H9 (cell line): ENCODE data around the gene PDE4B. TPM values are rescaled to one million over a fixed set of nuclear protein-coding genes. Genes with fewer than 3 reads are reported as not detected.

Experiments
- DNase-seq: peaks from one replicate; pipeline ENCODE4 v3.0.0-alpha.2; 2017
- H2AFZ ChIP-seq: one replicate; pipeline ENCODE4 v1.6.1; 2013; ENCODE audit warnings: mild to moderate bottlenecking, low read length, control low read depth, moderate library complexity
- H2AK5ac ChIP-seq: 2 replicates; pipeline ENCODE4 v1.6.1; 2013; ENCODE audit warnings: low read length, control low read depth, mixed read lengths; ENCODE audit not compliant: insufficient read length
- H2BK120ac ChIP-seq: one replicate; pipeline ENCODE4 v1.6.1; 2013; ENCODE audit warnings: low read depth, mild to moderate bottlenecking, low read length, control low read depth, inconsistent platforms; ENCODE audit not compliant: poor library complexity, severe bottlenecking
- H2BK12ac ChIP-seq: 2 replicates; pipeline ENCODE4 v1.6.1; 2013; ENCODE audit warnings: low read length, control low read depth, mixed read lengths, low read depth; ENCODE audit not compliant: insufficient read length
- H2BK15ac ChIP-seq: 2 replicates; pipeline ENCODE4 v1.6.1; 2013; ENCODE audit warnings: low read depth, low read length, control low read depth
- H2BK20ac ChIP-seq: one replicate; pipeline ENCODE4 v1.6.1; 2013; ENCODE audit warnings: low read depth, mild to moderate bottlenecking, low read length, control low read depth, inconsistent platforms; ENCODE audit not compliant: poor library complexity, severe bottlenecking
- H2BK5ac ChIP-seq: 2 replicates; pipeline ENCODE4 v1.6.1; 2013; ENCODE audit warnings: low read length, control low read depth, mixed read lengths; ENCODE audit not compliant: insufficient read length
- H3K14ac ChIP-seq: 2 replicates; pipeline ENCODE4 v1.6.1; 2013; ENCODE audit warnings: low read length, control low read depth; ENCODE audit not compliant: insufficient read depth
- H3K18ac ChIP-seq: 2 replicates; pipeline ENCODE4 v1.6.1; 2013; ENCODE audit warnings: low read depth, mild to moderate bottlenecking, mixed read lengths, low read length, control low read depth; ENCODE audit not compliant: insufficient read length
- H3K23ac ChIP-seq: 2 replicates; pipeline ENCODE4 v1.6.1; 2013; ENCODE audit warnings: low read length, control low read depth, mixed read lengths, low read depth; ENCODE audit not compliant: insufficient read length
- H3K23me2 ChIP-seq: 2 replicates; pipeline ENCODE4 v1.6.1; 2013; ENCODE audit warnings: low read depth, mild to moderate bottlenecking, mixed read lengths, low read length, control low read depth; ENCODE audit not compliant: insufficient read length, poor library complexity, severe bottlenecking
- H3K27ac ChIP-seq: 2 replicates; pipeline ENCODE4 v1.5.1; 2013; ENCODE audit warnings: low read length, control low read depth, mixed read lengths, low read depth; ENCODE audit not compliant: insufficient read length
- H3K27me3 ChIP-seq: 2 replicates; pipeline ENCODE4 v1.6.1; 2013; ENCODE audit warnings: low read length, control low read depth, inconsistent platforms; ENCODE audit not compliant: insufficient read depth
- H3K4ac ChIP-seq: 2 replicates; pipeline ENCODE4 v1.6.1; 2013; ENCODE audit warnings: low read depth, mild to moderate bottlenecking, control low read depth, inconsistent platforms, low read length, moderate library complexity
- H3K4me1 ChIP-seq: 2 replicates; pipeline ENCODE4 v1.6.1; 2013; ENCODE audit warnings: low read length, control low read depth, inconsistent platforms; ENCODE audit not compliant: insufficient read depth
- H3K4me2 ChIP-seq: 2 replicates; pipeline ENCODE4 v1.6.1; 2013; ENCODE audit warnings: low read length, control low read depth, mixed read lengths; ENCODE audit not compliant: insufficient read length, insufficient read depth
- H3K56ac ChIP-seq: 2 replicates; pipeline ENCODE4 v1.6.1; 2013; ENCODE audit warnings: low read depth, mild to moderate bottlenecking, mixed read lengths, low read length, control low read depth; ENCODE audit not compliant: insufficient read length
- H3K79me1 ChIP-seq: 2 replicates; pipeline ENCODE4 v1.6.1; 2013; ENCODE audit warnings: low read depth, mild to moderate bottlenecking, moderate library complexity, low read length, control low read depth, inconsistent platforms; ENCODE audit not compliant: insufficient read depth, poor library complexity, severe bottlenecking
- H3K79me2 ChIP-seq: 2 replicates; pipeline ENCODE4 v1.6.1; 2013; ENCODE audit warnings: low read length, control low read depth, inconsistent platforms; ENCODE audit not compliant: insufficient read depth
- H3K9ac ChIP-seq: 2 replicates; pipeline ENCODE4 v1.6.1; 2013; ENCODE audit warnings: low read length, control low read depth, mixed read lengths; ENCODE audit not compliant: insufficient read length; ENCODE audit errors: extremely low read depth
- H3K9me3 ChIP-seq: one replicate; pipeline ENCODE4 v1.6.1; 2013; ENCODE audit warnings: low read depth, low read length, inconsistent platforms; ENCODE audit not compliant: control insufficient read depth
- H3T11ph ChIP-seq: one replicate; pipeline ENCODE4 v1.6.1; 2013; ENCODE audit warnings: mild to moderate bottlenecking, low read length, control low read depth, inconsistent platforms
- H4K20me1 ChIP-seq: one replicate; pipeline ENCODE4 v1.6.1; 2013; ENCODE audit not compliant: control insufficient read depth, insufficient read length, insufficient read depth
- H4K5ac ChIP-seq: 2 replicates; pipeline ENCODE4 v1.6.1; 2013; ENCODE audit warnings: low read depth, mild to moderate bottlenecking, mixed read lengths, low read length, control low read depth; ENCODE audit not compliant: insufficient read length
- H4K8ac ChIP-seq: replicated peaks from 2 replicates; pipeline ENCODE4 v1.6.1; 2013; ENCODE audit warnings: low read length, control low read depth, mixed read lengths, low read depth; ENCODE audit not compliant: insufficient read length
- H4K91ac ChIP-seq: 2 replicates; pipeline ENCODE4 v1.6.1; 2013; ENCODE audit warnings: low read depth, mild to moderate bottlenecking, moderate library complexity, mixed read lengths, low read length, control low read depth; ENCODE audit not compliant: insufficient read length
- H3K27ac Mint-ChIP-seq, 3 experiments: 2 replicates in 2 of 3; 3 replicates in 1 of 3; pipeline ENCODE4 v1.8.0; 2020 to 2021; ENCODE audit warnings: mixed read lengths in 3 of 3, mild to moderate bottlenecking in 1 of 3, moderate library complexity in 1 of 3
- H3K27me3 Mint-ChIP-seq: 2 replicates; pipeline ENCODE4 v1.8.0; 2021; ENCODE audit warnings: low read depth, mild to moderate bottlenecking, moderate library complexity, mixed read lengths
- H3K36me3 Mint-ChIP-seq, 3 experiments: 2 replicates in 2 of 3; 3 replicates in 1 of 3; pipeline ENCODE4 v1.8.0; 2020 to 2021; ENCODE audit warnings: low read depth in 3 of 3, mixed read lengths in 3 of 3; ENCODE audit not compliant: insufficient read depth in 1 of 3
- H3K4me1 Mint-ChIP-seq, 2 experiments: 2 replicates each; pipeline ENCODE4 v1.8.0; 2020; ENCODE audit warnings: mixed read lengths in 2 of 2
- H3K4me3 Mint-ChIP-seq, 2 experiments: 2 replicates in 1 of 2; 3 replicates in 1 of 2; pipeline ENCODE4 v1.8.0; 2020 to 2021; ENCODE audit warnings: mild to moderate bottlenecking in 2 of 2, mixed read lengths in 2 of 2, moderate library complexity in 1 of 2
- H3K9me3 Mint-ChIP-seq, 2 experiments: 2 replicates in 1 of 2; 3 replicates in 1 of 2; pipeline ENCODE4 v1.8.0; 2020; ENCODE audit warnings: mild to moderate bottlenecking in 2 of 2, mixed read lengths in 2 of 2, moderate library complexity in 1 of 2
- WGBS: extraction: QIAGEN DNeasy Blood & Tissue Kit; methylation state at CpG from one replicate; pipeline ENCODE4 v1.1.7; 2013; ENCODE audit warnings: missing lambda C conversion rate, low lambda C conversion rate, mixed read lengths; ENCODE audit not compliant: insufficient read length; ENCODE audit errors: extremely low coverage; 5-methylcytosine and 5-hydroxymethylcytosine counted together
- total RNA-seq: library from RNA; stranded (reverse); gene quantifications from 2 replicates; pipeline ENCODE4 v1.2.1, GENCODE V29; 2021
- TF ChIP-seq, protein P1 (sequence below): fragments of 200-600 bp; sonication (generic); conservative IDR thresholded peaks from 3 replicates; pipeline ENCODE4 v1.8.0; 2021; ENCODE audit warnings: antibody characterized with exemption, mild to moderate bottlenecking

Gene PDE4B
- total RNA-seq, 1 experiment from 2014 or later = 19.8 TPM

DNA sequence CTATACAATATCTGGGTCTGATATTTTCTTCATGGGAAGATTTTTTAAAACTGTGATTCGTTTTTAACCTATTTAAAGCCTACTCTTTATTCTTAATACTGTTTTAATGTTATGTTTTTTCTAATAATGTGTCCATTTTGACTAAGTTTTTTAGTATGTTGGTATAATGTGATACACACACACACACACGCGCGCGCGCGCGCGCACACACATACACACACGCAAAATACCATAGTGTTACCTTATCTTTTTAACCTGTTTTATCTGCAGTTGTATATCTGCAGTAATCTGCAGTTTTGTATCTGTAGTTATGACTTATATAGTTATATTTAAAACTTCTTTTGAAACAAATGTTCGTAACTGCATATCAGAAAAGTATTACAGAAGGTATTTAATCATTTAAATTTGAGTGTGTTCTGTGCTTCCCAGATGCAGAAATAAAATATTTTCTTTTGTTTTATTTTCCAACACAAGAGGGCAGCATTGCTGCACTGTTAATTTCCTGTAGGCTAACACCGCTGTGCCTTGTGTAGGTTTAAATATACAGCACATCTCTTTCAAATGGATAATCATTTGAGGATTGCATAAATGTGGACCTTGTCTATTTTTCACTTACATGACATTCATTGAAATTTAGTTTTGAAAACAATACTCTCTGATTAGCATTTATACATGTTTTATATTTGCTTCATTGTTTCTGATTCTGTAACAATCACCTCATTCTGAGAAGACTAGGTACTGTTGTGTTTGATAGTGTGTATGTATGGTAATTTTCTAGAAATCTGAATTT, 166.1 kb downstream of the PDE4B start:
- Histone ChIP-seq H3K79me1 (no peaks in the 10 kb centered on the region), H2BK120ac (no peak overlapping the region), H3K4ac (no peak overlapping the region), H4K20me1 (no peaks in the 10 kb centered on the region), H3K18ac (no peak overlapping the region), H3K23ac (no peak overlapping the region), H3K9ac (no peak overlapping the region), H3K27ac (no peak overlapping the region), H3K4me2 (no peak overlapping the region), H3K23me2 (no peaks in the 10 kb centered on the region), H2BK12ac (no peak overlapping the region), H2AK5ac (no peak overlapping the region), H2AFZ (no peak overlapping the region), H3K56ac (no peak overlapping the region), H4K8ac (no peak overlapping the region), H4K91ac (no peak overlapping the region), H3K4me1 (no peaks in the 10 kb centered on the region), H3K14ac (no peak overlapping the region), H3T11ph (no peak overlapping the region), H3K79me2 (no peaks in the 10 kb centered on the region), H2BK20ac (no peak overlapping the region), H2BK15ac (no peak overlapping the region), H4K5ac (no peak overlapping the region), H2BK5ac (no peak overlapping the region), H3K9me3 (no peaks in the 10 kb centered on the region), H3K27me3 (no peaks in the 10 kb centered on the region)
- no peak overlapping the region for H3K4me3 Mint-ChIP-seq
- TF ChIP-seq, protein P1, sequence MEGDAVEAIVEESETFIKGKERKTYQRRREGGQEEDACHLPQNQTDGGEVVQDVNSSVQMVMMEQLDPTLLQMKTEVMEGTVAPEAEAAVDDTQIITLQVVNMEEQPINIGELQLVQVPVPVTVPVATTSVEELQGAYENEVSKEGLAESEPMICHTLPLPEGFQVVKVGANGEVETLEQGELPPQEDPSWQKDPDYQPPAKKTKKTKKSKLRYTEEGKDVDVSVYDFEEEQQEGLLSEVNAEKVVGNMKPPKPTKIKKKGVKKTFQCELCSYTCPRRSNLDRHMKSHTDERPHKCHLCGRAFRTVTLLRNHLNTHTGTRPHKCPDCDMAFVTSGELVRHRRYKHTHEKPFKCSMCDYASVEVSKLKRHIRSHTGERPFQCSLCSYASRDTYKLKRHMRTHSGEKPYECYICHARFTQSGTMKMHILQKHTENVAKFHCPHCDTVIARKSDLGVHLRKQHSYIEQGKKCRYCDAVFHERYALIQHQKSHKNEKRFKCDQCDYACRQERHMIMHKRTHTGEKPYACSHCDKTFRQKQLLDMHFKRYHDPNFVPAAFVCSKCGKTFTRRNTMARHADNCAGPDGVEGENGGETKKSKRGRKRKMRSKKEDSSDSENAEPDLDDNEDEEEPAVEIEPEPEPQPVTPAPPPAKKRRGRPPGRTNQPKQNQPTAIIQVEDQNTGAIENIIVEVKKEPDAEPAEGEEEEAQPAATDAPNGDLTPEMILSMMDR = peak; percentile 87; the same call in 2 of the 3 replicates
- no peaks in the 10 kb centered on the region for H3K4me1 Mint-ChIP-seq
- no peak for DNase-seq
- no peaks in the 10 kb centered on the region for H3K36me3 Mint-ChIP-seq
- WGBS = no CpG with 5 or more reads among the region's 12 CpGs
- no peaks in the 10 kb centered on the region for H3K9me3 Mint-ChIP-seq
- no peaks in the 10 kb centered on the region for H3K27me3 Mint-ChIP-seq
- no peak overlapping the region for H3K27ac Mint-ChIP-seq
